ENCODE data around the gene TMEM151A.
"Not testable (repeated sequence)": the region's sequence is repeated elsewhere in the genome, so short reads cannot be mapped to it uniquely, and the experiment has no call there.

TMEM151A gene

GRCh38 chr11:66310324-66310723 lies 18.6 kb downstream of the TMEM151A start:
- DNase-seq, result no peak

DNA sequence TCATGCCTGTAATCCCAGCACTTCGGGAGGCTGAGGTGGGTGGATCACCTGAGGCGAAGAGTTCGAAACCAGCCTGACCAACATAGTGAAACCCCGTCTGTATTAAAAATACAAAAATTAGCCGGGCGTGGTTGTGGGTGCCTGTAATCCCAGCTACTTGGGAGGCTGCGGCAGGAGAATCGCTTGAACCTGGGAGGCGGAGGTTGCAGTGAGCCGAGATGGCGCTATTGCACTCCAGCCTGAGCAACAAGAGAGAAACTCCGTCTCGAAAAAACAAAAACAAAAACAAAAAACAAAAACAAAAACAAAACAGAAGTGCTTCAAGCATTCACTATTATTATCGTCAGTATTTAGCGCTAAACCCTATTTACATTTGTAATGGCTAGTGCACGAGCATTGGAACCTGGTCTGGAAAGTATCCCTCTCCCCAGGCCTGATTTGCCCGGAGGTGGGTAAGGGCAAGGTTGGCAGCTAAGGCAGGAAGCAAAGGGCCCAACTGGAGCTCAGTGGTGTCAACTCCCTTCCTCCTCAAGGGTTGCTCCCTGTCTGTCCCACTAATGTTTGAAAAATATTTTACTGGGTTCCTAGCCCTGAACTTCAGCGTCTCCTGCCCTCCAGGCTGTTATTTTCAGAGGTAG lies 19.2 kb downstream of the TMEM151A start:
- not testable (repeated sequence) for DNase-seq

DNA sequence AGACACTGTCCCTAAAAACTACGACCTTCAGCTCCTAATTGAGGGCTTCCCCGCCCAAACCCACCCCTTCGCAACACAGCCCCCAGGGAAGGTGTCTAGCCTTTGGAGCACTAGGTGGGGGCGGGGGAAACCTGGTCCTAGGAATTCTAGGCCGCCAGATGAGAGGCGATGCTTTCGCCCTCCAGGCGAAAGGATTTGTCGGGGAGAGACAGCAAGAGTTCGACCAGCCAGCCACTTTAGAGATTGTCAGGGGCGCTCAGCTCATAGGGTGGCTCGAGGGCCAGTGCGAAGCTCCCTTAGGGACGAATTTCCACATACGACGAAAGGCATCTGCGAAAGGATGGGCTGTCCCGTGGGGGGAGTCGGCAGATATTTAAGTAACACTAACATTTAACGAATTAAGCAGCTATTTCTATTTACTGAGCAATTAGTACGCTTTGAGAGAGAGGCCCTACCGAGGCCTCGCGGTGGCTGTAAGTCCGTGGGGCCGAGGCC lies 19.8 kb downstream of the TMEM151A start:
- no peak for DNase-seq

DNA sequence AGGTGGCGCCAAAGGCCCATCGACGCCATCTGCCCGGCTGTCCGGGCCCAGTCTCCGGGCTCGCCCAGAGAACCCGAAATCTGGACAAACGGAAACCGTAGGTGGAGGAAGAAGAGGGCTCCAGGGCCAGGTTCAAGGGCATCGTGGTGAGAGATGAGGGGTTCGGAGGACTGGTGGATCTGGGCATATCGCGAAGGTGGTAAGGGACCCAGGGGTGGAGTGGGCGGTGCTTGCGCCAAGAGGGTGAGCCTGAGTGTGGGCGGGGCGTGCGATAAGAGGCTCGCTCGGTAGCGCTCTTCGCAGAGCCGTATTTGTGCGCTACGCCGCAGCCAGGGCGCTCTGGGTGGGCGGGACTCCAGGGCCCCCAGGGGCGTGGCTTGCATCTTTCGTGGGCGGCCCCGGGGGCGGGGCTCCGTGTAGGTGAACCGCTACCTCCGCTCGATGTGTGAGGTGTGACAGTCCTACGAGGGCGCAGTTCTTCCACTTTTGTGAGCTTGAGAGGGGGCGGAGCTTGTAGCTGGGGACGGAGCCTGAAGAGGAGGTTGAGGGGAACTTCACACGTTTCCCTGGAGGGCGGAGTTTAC lies 20.4 kb downstream of the TMEM151A start:
- peak; percentile 98 for DNase-seq

GRCh38 chr11:66312549-66313320 lies 21.0 kb downstream of the TMEM151A start:
- DNase-seq, result peak; percentile 96

DNA sequence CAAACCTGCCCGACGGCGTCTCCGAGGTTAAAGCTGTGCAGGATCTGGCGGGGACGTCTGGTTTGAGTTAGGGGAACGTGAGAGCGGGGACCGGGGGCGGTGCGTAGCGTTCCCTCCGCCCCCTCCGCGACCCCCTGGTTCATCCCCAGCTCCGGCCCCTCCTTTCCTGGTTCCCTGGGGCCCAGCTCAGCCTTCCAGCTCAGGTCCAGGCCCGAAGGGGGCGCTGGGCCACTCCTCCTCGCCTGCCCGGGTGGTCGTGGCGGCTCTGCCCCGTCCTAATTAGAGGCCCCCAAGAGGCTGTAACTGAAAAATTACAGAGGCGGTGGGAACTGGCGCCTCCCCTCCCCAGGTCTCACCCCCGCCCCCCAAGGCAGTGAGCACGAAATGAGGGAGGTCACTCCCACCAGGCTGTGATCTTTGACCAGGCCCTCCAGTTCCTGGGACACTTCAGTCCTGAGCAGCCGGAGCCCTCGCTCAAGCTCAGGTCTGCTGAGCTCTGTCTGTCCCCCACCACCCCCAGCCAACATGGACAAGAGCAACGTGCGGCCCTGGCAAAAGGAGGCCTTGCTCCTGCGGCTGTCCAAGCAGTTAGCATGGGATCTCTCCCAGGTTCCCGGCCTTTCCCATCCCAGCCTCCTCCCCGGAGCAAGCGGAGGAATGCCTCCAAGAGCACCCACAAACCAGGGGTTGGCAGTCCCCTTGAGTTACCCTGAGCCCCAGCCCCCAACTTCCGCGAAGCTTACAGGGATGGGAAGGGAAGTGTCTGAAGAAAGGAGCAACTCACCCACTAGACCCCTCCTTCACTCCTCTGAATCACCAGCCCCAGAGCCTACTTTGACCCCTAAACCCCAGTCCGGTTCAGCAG lies 21.9 kb downstream of the TMEM151A start:
- DNase-seq, result no peak

DNA sequence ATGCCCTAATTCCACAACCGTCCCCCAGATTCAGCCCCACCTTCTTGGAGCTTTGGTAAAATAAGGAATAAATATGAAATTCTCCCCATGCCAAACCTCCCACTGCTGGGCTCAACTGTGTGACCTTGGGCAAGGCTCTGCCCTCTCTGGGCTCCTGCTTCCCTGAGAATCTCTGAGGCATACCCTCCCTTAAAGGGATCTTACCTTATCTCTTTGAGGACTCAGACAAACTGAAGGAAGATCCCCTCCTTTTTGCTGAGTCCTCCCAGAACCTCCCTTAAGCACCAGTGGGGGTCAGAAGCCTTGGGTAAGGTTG lies 22.4 kb downstream of the TMEM151A start:
- DNase-seq, result no peak

DNA sequence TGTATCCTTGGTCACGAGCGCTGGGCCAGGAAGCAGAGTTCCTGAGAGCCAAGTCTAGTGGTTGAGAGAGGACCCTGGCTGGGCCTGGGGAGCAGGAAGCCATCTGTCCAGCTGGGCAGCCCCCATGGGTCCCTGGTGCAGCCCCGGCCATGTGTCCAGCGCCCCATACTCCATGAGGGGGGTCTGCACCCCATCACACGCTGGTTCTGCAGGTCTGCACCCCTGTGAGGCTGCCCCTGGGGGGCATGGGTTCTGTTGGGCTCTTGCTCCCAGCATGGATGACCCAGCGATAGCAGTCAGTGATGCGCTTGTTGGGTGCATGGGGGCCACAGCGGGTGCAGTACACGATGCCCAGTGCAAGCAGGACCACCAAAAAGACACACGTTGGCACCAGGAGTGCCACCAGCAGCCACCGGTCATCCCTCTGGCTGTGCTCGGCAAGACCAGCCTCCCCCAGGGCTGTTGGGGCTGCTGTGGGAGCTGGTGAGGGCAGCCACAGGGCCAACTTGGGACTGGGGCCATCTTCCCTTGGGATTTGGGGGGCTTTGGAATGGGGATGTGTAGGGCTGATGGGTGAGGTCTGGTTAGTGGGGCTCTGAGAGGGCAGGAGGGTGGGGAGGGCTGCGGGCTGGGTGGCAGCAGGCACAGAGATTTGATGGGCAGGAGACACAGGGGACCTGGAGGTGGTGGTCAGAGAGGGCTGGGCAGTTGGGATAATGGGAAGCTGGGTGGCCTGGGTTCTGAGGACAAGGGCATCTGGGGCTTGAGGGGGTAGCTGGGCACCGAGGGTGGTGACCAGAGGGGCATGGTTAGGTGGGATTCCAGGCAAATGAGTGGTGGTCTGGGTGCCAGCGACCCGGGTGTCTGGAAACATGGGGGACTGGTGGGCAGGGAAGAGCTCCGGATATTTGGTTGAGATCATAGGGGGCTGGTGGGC lies 23.1 kb downstream of the TMEM151A start:
- no peak for DNase-seq

GRCh38 chr11:66315498-66315885 lies 23.8 kb downstream of the TMEM151A start:
- DNase-seq, result no peak

DNA sequence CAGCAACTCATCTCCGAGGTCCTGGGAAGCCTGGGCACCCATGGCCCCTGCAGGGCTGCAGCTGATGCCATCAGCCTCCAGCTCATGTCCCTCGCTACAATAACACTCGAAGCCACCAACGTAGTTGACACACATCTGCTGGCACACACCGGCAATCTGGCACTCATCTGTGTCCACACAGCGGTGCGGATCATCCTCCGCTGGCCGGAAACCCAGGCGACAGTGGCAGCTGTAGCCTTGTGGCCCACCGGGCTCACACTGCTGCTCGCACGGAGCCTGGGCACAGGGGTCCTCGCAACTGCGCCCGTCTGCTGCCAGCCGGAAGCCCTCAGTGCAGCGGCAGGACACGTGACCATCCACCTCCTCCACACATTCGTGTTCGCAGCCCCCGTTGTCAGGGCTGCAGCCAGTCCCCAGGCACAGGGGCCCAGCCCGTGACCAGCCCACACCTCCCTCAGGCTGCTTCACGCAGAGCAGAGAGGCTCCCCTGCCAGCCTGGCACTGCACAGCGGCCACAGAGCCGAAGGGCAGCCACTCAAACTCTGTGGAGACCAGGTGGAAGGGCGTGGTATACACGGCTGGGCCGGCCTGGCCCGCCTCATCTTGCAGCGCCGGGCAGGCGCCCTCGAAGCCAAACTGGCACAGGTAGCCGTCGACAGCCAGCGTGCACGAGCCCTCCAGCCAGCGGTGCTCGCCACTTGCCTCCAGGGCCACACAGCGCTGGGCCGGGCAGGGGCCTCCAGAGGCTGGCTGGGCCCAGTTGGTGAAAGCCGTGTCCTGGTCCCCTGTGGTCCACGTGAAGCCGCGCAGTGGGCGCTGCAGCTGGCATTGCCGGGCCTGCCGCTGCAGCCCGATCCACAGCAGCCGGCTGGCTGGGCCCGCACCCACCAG lies 24.5 kb downstream of the TMEM151A start:
- DNase-seq, result no peak

- no peak for DNase-seq
These were observed 25.2 kb downstream of the TMEM151A start, which contains the start of gene CD248 for GRCh38 chr11:66316849-66317251. Gene CD248 (minus strand): TSS chr11:66317044. CDS start chr11:66317027, 17 bp downstream.

DNA sequence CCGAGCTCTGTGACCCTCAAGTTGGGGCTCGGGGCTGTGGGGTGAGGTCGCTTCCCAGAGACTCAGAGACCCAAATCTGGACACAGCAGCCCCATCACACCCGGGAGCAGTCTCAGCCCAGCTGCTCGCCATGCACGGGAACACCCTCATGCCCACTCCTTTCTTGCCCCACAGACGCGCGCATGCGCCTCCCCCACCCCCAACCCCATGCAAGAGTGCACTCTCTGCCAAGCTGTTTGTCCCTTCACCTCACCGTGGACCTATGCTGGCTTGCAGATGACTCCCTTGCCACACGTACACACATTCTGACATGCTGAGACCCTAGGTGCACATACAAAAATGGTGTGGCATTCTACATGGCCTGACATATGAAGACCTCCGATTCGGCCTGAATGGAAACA lies 25.6 kb downstream of the TMEM151A start:
- DNase-seq, result no peak

DNA sequence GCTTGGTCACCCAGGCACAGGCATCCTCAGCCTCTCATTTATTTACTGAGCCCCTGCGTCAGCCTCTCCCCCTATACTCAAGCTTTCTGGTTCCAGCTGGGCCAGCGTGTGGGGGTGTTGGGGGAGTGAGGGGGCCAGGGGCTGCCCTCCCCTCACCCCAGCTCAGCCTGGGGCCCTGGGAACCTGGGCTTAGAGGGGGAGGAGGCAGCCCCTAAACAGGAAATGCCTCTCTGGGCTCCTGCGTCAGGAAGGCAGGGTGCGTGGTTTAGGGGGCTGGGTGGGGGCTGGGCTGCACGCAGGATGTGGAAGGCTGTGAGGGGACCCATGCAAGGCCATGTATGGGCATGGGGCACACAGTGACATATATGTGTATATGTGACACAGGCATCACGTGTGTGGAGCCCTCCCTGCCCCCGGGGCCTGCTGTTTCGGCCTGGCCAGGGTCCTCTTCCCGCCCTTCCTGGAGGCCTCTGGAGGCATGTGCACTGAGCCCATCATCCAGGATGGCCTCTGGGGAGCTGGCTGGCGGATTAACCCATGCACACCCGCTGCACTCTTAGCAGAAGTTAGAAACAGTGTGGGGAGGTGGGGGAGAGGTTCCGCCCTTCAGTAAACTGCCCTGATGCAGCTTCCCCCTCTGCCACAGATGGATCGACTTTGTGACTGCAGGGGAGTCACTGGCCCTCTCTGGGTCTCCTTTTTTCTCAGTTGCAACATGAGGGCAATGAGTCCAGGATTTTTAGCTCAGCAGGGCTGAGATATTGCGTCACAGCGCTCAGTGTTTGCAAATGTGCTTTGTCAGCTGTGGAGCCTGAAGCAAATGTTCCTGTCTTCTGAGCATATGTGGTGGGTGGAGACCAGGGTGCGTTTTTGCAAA lies 26.3 kb downstream of the TMEM151A start:
- DNase-seq, result peak; percentile 53

GRCh38 chr11:66318600-66318970 lies 26.9 kb downstream of the TMEM151A start:
- no peak for DNase-seq

DNA sequence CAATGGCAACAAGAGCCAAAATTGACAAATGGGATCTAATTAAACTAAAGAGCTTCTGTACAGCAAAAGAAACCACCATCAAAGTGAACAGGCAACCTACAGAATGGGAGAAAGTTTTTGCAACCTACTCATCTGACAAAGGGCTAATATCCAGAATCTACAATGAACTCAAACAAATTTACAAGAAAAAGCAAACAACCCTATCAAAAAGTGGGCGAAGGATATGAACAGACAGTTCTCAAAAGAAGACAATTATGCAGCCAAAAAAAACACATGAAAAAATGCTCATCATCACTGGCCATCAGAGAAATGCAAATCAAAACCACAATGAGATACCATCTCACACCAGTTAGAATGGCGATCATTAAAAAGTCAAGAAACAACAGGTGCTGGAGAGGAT lies 28.6 kb downstream of the TMEM151A start:
- not testable (repeated sequence) for DNase-seq

DNA sequence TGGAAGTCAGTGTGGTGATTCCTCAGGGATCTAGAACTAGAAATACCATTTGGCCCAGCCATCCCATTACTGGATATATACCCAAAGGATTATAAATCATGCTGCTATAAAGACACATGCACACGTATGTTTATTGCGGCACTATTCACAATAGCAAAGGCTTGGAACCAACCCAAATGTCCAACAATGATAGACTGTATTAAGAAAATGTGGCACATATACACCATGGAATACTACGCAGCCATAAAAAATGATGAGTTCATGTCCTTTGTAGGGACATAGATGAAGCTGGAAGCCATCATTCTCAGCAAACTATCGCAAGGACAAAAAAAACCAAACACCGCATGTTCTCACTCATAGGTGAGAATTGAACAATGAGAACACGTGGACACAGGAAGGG lies 29.1 kb downstream of the TMEM151A start:
- not testable (repeated sequence) for DNase-seq

DNA sequence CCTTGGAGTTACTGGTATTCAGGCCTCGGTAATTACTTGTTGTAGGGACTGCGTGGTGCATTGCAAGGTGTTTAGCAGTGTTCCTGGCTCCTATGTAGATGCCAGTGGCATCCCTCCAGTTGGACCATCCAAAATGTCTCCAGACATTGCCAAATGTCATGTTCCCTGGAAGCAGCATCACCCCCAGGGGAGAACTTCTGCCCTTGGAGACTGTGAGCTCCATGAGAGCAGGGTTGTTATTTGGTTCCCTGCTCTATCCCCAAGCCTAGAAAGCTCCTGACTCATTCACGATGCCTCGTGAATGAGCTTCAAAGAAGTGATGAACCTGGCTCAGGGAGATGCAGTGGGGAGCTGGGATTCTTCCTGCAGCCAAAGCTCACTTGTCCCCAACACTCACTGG lies 29.9 kb downstream of the TMEM151A start:
- no peak for DNase-seq

DNA sequence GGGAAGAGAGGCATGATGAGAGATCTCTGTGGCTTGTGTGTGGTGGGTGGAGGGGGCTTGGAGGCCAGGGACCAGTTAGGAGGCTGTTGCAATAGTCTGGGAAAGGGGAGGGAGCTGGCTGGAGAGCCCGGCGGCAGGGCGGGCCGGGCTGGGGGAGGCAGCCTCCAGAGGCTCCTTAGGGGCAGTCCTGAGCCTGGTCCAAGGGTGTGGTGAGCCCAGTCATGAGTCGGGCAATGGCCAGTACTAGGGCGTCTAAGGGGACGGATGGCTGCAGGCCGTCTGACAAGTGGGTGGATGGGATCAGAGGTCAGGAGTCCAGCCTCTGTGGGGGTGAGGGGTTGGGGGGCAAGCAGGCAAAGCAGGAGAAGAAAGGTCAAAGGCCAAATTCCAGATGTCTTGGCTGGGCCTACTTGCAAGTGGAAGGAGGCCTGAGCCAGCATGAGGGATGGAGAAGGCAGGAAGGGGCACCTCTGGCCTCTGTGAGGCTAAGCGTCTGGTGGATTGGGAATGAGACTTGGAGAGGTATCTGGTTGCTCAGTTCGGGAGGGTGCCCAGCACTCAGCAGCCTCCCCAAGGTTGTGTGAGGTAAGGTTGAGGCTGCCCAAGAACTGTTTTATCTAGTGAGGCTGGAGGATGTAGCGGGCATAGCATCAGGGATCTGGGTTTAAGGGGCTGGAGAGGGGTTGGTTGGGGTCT lies 31.2 kb downstream of the TMEM151A start:
- DNase-seq, result no peak

- DNase-seq, result no peak
These were observed 32.0 kb downstream of the TMEM151A start for GRCh38 chr11:66323684-66324083.
